Stomach (tissue), 9 donors: ENCODE results near the gene SCYGR8. TPM values are rescaled to one million over a fixed set of nuclear protein-coding genes. Genes with fewer than 3 reads are reported as not detected.

Source experiments
- DNase-seq, 2 donors: peaks; one replicate each; pipeline versions ENCODE4 v3.0.0 to v3.0.0-alpha.2; 2013 to 2019
- H3K27ac ChIP-seq, 5 donors: fragments of 200-600 bp in 4 of 5; sonication (generic) in 4 of 5; one replicate each; pipeline ENCODE4 v1.5.1; 2013 to 2019; ENCODE audit warnings: mild to moderate bottlenecking in 1 of 5, moderate library complexity in 1 of 5
- H3K27me3 ChIP-seq, 3 donors: fragments of 200-600 bp; sonication (generic); one replicate each; pipeline ENCODE4 v1.5.1; 2017 to 2019; ENCODE audit warnings: mixed run types in 1 of 3
- H3K36me3 ChIP-seq, 4 donors: fragments of 200-600 bp; sonication (generic); 1 replicate in 3 of 4; 2 replicates in 1 of 4; pipeline ENCODE4 v1.5.1; 2016 to 2019
- H3K4me1 ChIP-seq, 4 donors: fragments of 200-600 bp; sonication (generic); one replicate each; pipeline ENCODE4 v1.5.1; 2016 to 2019
- H3K4me3 ChIP-seq, 4 donors: fragments of 200-600 bp; sonication (generic) in 3 of 4; one replicate each; pipeline ENCODE4 v1.5.1; 2016 to 2019; ENCODE audit warnings: mild to moderate bottlenecking in 1 of 4
- H3K9me3 ChIP-seq, 4 donors: fragments of 200-600 bp; sonication (generic); one replicate each; pipeline ENCODE4 v1.5.1; 2016 to 2019
- EP300 ChIP-seq: sonication (generic); formaldehyde crosslinking; IDR thresholded peaks from one replicate; pipeline ENCODE4 v1.6.1; 2017; ENCODE audit warnings: antibody characterized with exemption
- POLR2A ChIP-seq, 4 donors: fragments of 450-650 bp; IDR thresholded peaks; one replicate each; pipeline ENCODE4 v1.6.1; 2016; ENCODE audit warnings: antibody characterized with exemption in 4 of 4, control low read depth in 2 of 4, mild to moderate bottlenecking in 1 of 4, moderate library complexity in 1 of 4
- POLR2AphosphoS5 ChIP-seq, 3 donors: sonication (generic); formaldehyde crosslinking; IDR thresholded peaks; one replicate each; pipeline ENCODE4 v1.6.1; 2016; ENCODE audit warnings: antibody characterized with exemption in 3 of 3
- WGBS, 5 donors: extraction: QIAGEN DNeasy Blood & Tissue Kit in 3 of 5; methylation state at CpG; one replicate each; pipeline versions ENCODE4 v1.1.5 to v1.1.7; 2013 to 2018; 5-methylcytosine and 5-hydroxymethylcytosine counted together
- intact Hi-C: fragments of 100-400 bp; cut with DNase I; formaldehyde crosslinking; loops from one replicate; pipeline ENCODE4 v1.15.1; 2023; ENCODE audit warnings: low total_unique reads
- polyA plus RNA-seq, 3 donors: library from polyadenylated mRNA; stranded (reverse); fragments of 200-250 nt; gene quantifications; one replicate each; pipeline ENCODE4 v1.2.3, GENCODE V29; 2013
- total RNA-seq, 5 donors: library from RNA; depleted of rRNA; stranded (reverse); fragments of >200 nt; gene quantifications; one replicate each; pipeline versions ENCODE4 v1.1.0 to v1.2.3, GENCODE V29; 2014 to 2016
- TF ChIP-seq, protein P1 (sequence below), 7 experiments: fragments of 450-650 bp in 4 of 7; fragments of 200-600 bp in 3 of 7; sonication (generic) in 3 of 7; IDR thresholded peaks; one replicate each; pipeline ENCODE4 v1.5.1; 2016 to 2019; ENCODE audit warnings: antibody characterized with exemption in 7 of 7, control low read depth in 2 of 7, mild to moderate bottlenecking in 1 of 7
- donor health status: healthy with polysubstance abuse.
- donor health status: Bipolar disorder and iron deficiency.
- donor health status: healthy.

The SCYGR8 gene
- total and polyA plus RNA-seq, 8 donors, result not detected

GRCh38 chr2:227772932-227773331 lies 27.2 kb downstream of the SCYGR8 start:
- no peak for DNase-seq
- no peak for TF ChIP-seq EP300
- TF ChIP-seq POLR2AphosphoS5 (IDR thresholded peaks at IDR 0.05), result no peak
- TF ChIP-seq, protein P1, sequence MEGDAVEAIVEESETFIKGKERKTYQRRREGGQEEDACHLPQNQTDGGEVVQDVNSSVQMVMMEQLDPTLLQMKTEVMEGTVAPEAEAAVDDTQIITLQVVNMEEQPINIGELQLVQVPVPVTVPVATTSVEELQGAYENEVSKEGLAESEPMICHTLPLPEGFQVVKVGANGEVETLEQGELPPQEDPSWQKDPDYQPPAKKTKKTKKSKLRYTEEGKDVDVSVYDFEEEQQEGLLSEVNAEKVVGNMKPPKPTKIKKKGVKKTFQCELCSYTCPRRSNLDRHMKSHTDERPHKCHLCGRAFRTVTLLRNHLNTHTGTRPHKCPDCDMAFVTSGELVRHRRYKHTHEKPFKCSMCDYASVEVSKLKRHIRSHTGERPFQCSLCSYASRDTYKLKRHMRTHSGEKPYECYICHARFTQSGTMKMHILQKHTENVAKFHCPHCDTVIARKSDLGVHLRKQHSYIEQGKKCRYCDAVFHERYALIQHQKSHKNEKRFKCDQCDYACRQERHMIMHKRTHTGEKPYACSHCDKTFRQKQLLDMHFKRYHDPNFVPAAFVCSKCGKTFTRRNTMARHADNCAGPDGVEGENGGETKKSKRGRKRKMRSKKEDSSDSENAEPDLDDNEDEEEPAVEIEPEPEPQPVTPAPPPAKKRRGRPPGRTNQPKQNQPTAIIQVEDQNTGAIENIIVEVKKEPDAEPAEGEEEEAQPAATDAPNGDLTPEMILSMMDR (IDR thresholded peaks at IDR 0.05), result no peak
- no peak for TF ChIP-seq POLR2A (IDR thresholded peaks at IDR 0.05)
- Histone ChIP-seq H3K9me3 (no peaks in the 10 kb centered on the region), H3K27ac (no peak overlapping the region), H3K27me3 (no peaks in the 10 kb centered on the region), H3K36me3 (no peaks in the 10 kb centered on the region), H3K4me1 (no peaks in the 10 kb centered on the region), H3K4me3 (no peak overlapping the region)
- intact Hi-C loops, result no loop called here
- 48 to 63% (median 57%) methylated on average over 2 of the region's 2 CpGs for WGBS, 5 donors

GRCh38 chr2:227774011-227774624 lies 28.4 kb downstream of the SCYGR8 start:
- intact Hi-C loops, result no loop called here
- 49 to 63% (median 56%) methylated on average over 15 of the region's 15 CpGs for WGBS, 5 donors
- no peaks in the 10 kb centered on the region for H3K27me3 ChIP-seq
- no peaks in the 10 kb centered on the region for H3K36me3 ChIP-seq
- no peak overlapping the region for H3K27ac ChIP-seq
- no peaks in the 10 kb centered on the region for H3K9me3 ChIP-seq
- peak in 1 of 2 donors; percentile 32 for DNase-seq
- no peak for TF ChIP-seq EP300
- TF ChIP-seq, protein P1 (IDR thresholded peaks at IDR 0.05), result peak in 1 of 7 experiments; percentile 27
- no peaks in the 10 kb centered on the region for H3K4me1 ChIP-seq
- H3K4me3 ChIP-seq, result no peak overlapping the region

DNA sequence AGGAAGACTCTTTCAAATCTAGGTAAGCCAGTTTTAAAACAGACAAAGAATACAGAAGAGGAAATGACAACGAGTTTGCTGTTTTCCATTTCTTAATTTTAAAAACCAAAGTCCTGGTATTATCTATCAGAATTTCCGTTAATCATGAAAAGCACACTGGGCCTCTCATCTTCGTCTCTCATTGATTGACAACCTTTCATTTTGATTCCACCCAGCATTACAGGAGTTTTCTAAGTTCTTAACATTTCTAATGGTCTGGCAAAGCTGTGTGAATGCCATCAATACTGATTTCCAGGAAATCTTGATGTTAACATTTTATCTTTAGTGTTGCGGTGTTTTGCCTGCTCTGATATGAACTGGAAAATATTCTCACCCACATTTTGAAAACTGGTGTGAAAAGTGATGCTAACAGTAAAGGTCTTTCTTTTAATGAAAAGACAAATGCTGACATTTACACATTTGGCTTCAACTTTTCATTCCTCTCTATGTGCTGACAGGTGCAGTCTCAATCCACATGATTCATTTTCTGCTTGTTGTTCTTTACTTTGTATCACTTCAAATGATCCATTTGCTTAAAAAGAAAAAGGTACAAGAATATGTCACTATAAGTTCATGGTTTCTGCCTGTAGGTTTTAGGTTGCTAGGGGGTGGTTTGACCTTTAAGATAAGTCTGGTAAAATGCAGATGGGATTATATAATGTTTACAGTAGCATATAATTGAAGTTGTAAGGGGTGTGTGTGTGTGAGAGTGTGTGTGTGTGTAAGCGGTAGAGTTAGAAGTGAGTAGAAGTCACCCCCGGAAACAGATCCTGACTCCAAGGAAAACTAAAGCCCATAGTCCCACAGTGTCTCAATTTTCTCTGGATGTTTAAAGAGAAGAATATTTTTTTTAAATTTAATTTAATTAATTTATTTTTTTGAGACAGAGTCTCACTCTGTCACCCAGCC lies 29.5 kb downstream of the SCYGR8 start:
- Histone ChIP-seq H3K27ac (no peak overlapping the region), H3K27me3 (no peaks in the 10 kb centered on the region), H3K4me3 (no peak overlapping the region), H3K36me3 (no peaks in the 10 kb centered on the region), H3K9me3 (no peaks in the 10 kb centered on the region), H3K4me1 (no peaks in the 10 kb centered on the region)
- WGBS, 5 donors, result 51 to 63% (median 59%) methylated on average over 6 of the region's 6 CpGs
- intact Hi-C loops, result no loop called here
- TF ChIP-seq, protein P1 (IDR thresholded peaks at IDR 0.05), result no peak
- TF ChIP-seq EP300 (no peak), POLR2A (IDR thresholded peaks at IDR 0.05) (no peak), POLR2AphosphoS5 (IDR thresholded peaks at IDR 0.05) (no peak)
- DNase-seq, result no peak

- TF ChIP-seq POLR2AphosphoS5 (IDR thresholded peaks at IDR 0.05) (peak in 1 of 3 donors; percentile 21), POLR2A (IDR thresholded peaks at IDR 0.05) (no peak)
- TF ChIP-seq, protein P1 (IDR thresholded peaks at IDR 0.05), result no peak
- peak; percentile 47 to 69 for DNase-seq
- Histone ChIP-seq H3K4me1 (peaks cover 0 to 15% (median 5%) of the 10 kb centered on the region in 4 donors), H3K27me3 (no peaks in the 10 kb centered on the region), H3K4me3 (no peak overlapping the region), H3K36me3 (no peaks in the 10 kb centered on the region), H3K27ac (no peak overlapping the region), H3K9me3 (no peaks in the 10 kb centered on the region)
- WGBS, 5 donors, result 22 to 50% (median 34%) methylated on average over 14 of the region's 14 CpGs
- intact Hi-C loops, result no loop called here
These were observed 35.4 kb downstream of the SCYGR8 start for GRCh38 chr2:227780981-227781615.
